HepG2 (cell line): ENCODE measurements around the gene H1-8. TPM values are rescaled to one million over a fixed set of nuclear protein-coding genes. Genes with fewer than 3 reads are reported as not detected.

Experiments
- ARHGAP35 ChIP-seq: sonication (generic); formaldehyde crosslinking; IDR thresholded peaks from 2 replicates; pipeline ENCODE4 v1.9.0; 2022; ENCODE audit warnings: mild to moderate bottlenecking, inconsistent platforms, moderate library complexity, missing genetic modification reagents, borderline replicate concordance
- BORCS8-MEF2B ChIP-seq: sonication (generic); formaldehyde crosslinking; IDR thresholded peaks from 2 replicates; pipeline ENCODE4 v1.8.0; 2022; ENCODE audit warnings: mild to moderate bottlenecking, missing genetic modification reagents
- FOSL1 ChIP-seq: sonication (generic); formaldehyde crosslinking; IDR thresholded peaks from 2 replicates; pipeline ENCODE4 v1.9.0; 2021; ENCODE audit warnings: missing genetic modification reagents, borderline replicate concordance
- FOXA1 ChIP-seq, 2 experiments: fragments of 450-650 bp in 1 of 2; sonication (generic) in 1 of 2; formaldehyde crosslinking in 1 of 2; IDR thresholded peaks; 2 replicates each; pipeline versions ENCODE4 v1.4.0 to v1.6.1; 2016 to 2020; ENCODE audit warnings: missing genetic modification reagents in 1 of 2
- KLF12 ChIP-seq: sonication (generic); formaldehyde crosslinking; IDR thresholded peaks from 2 replicates; pipeline ENCODE4 v1.4.0; 2020; ENCODE audit warnings: missing genetic modification reagents, borderline replicate concordance
- MBD4 ChIP-seq: IDR thresholded peaks from 2 replicates; pipeline ENCODE4 v1.6.1; 2012; ENCODE audit warnings: low read length, inconsistent platforms, borderline replicate concordance
- NFRKB ChIP-seq: fragments of 450-650 bp; IDR thresholded peaks from 2 replicates; pipeline ENCODE4 v1.6.1; 2017
- PAF1 ChIP-seq: IDR thresholded peaks from 2 replicates; pipeline ENCODE4 v1.6.1; 2016; ENCODE audit warnings: missing genetic modification reagents, missing compliant biosample characterization
- POLR2AphosphoS2 ChIP-seq: IDR thresholded peaks from 2 replicates; pipeline ENCODE4 v1.6.1; 2011; ENCODE audit warnings: low read depth, low read length, improper control_type of control experiment
- POLR2G ChIP-seq: fragments of 200-400 bp; formaldehyde crosslinking; IDR thresholded peaks from 2 replicates; pipeline ENCODE4 v1.6.1; 2018; ENCODE audit warnings: mild to moderate bottlenecking, low read depth, low read length, moderate library complexity
- RELA ChIP-seq: sonication (generic); formaldehyde crosslinking; IDR thresholded peaks from 2 replicates; pipeline ENCODE4 v1.4.0; 2020; ENCODE audit warnings: missing genetic modification reagents
- TBX3 ChIP-seq: fragments of 450-650 bp; IDR thresholded peaks from 2 replicates; pipeline ENCODE4 v1.6.1; 2017; ENCODE audit warnings: antibody characterized with exemption, mild to moderate bottlenecking, inconsistent platforms, borderline replicate concordance
- ZFP36 ChIP-seq: fragments of 150-350 bp; IDR thresholded peaks from 2 replicates; pipeline ENCODE4 v1.6.1; 2018; ENCODE audit warnings: borderline replicate concordance, low read length, low read depth; ENCODE audit not compliant: partially characterized antibody
- ZNF121 ChIP-seq: sonication (generic); formaldehyde crosslinking; IDR thresholded peaks from 2 replicates; pipeline ENCODE4 v1.5.0; 2020; ENCODE audit warnings: mild to moderate bottlenecking, missing genetic modification reagents
- ZNF569 ChIP-seq: sonication (generic); formaldehyde crosslinking; IDR thresholded peaks from 2 replicates; pipeline ENCODE4 v1.5.0; 2020; ENCODE audit warnings: mild to moderate bottlenecking, missing genetic modification reagents, moderate library complexity, borderline replicate concordance
- ZNF607 ChIP-seq: sonication (generic); formaldehyde crosslinking; IDR thresholded peaks from 2 replicates; pipeline ENCODE4 v1.5.1; 2020; ENCODE audit warnings: missing genetic modification reagents, mild to moderate bottlenecking, borderline replicate concordance
- polyA plus RNA-seq, 8 experiments: library from polyadenylated mRNA; depleted of rRNA in 3 of 8; stranded (reverse) in 7 of 8; unstranded in 1 of 8; fragments of >200 nt; fragmentation: Illumina TruSeq in 4 of 8; extraction: Trizol in 4 of 8; gene quantifications; 2 replicates each; pipeline versions ENCODE4 v1.2.1 to v1.2.3, GENCODE V29; 2011 to 2016; ENCODE audit warnings: low read depth in 4 of 8, missing spikeins in 1 of 8, mixed read lengths in 1 of 8; ENCODE audit not compliant: insufficient read depth in 1 of 8
- total RNA-seq, 5 experiments: library from RNA; depleted of rRNA; stranded (reverse); fragments of >200 nt; fragmentation: Illumina TruSeq; extraction: Trizol; gene quantifications; 2 replicates each; pipeline ENCODE4 v1.2.3, GENCODE V29; 2016; ENCODE audit warnings: low read depth in 1 of 5
- TF ChIP-seq, protein P1 (sequence below): sonication (generic); formaldehyde crosslinking; IDR thresholded peaks from 2 replicates; pipeline ENCODE4 v1.4.0; 2020; ENCODE audit warnings: missing genetic modification reagents, borderline replicate concordance
- TF ChIP-seq, protein P2 (sequence below): sonication (generic); formaldehyde crosslinking; IDR thresholded peaks from 2 replicates; pipeline ENCODE4 v1.8.0; 2022; ENCODE audit warnings: mild to moderate bottlenecking, missing genetic modification reagents, borderline replicate concordance
- TF ChIP-seq, protein P3 (sequence below): sonication (generic); formaldehyde crosslinking; IDR thresholded peaks from 2 replicates; pipeline ENCODE4 v1.4.0; 2020; ENCODE audit warnings: low read depth, mild to moderate bottlenecking, missing genetic modification reagents

The H1-8 gene
- total and polyA plus RNA-seq, 2 of the 13 experiments (the other 11 are each of a cell fraction or from before 2014, with no cell fraction given): 0.08 TPM; not detected in 1

DNA sequence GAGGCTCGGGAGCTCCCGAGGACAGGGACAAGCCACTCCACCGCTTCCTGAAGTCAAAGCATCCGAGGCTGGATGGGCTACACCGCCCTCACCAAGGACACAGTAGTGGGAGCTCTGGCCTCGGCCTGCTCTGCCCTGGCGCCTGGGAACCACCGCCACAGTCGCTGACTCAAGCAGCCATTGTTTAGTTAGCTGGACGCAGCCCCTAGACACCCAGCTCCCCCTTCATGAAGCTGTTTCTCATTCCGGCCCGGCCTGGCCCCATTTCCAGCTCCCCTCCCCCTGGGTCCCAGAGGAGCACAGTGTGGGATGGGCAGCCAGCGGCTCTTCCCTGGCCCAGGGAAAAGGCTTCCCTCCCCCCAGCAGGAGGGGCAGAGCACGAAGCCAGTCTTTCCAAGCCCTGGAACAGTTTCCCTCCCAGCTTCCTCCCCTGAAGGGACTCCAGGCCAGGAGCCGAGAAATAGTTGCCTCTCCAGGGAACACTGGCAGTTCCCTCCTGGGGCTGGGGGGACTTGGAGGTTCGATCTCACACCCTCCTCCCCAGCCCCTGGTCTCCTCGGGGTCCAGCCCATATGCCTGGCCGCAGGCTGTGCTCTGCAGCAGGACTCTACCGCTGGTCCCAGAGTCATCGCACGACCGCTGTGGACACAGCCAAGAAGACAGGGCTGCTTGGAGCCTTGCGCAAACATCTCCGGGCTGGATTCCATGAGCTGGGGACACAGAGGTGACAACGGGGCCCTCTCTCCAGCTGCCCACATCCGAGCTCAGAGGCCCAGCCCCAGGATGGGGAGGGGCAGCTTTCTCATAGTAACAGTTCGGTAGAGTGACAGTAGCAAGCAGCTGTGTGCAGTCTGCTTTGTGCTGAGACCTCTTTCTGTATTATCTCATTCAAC lies 53.5 kb downstream of the H1-8 start (continued):
- no peak; the same call in 1 of the 2 replicates for TF ChIP-seq FOSL1
- 0 out of 2 replicates have a peak, but pooled peaks have one; percentile 21 for TF ChIP-seq TBX3
- TF ChIP-seq PAF1 (CRISPR knock-in tag): no peak
- no peak for TF ChIP-seq ZNF569
- no peak for TF ChIP-seq POLR2AphosphoS2
- TF ChIP-seq, protein P1, sequence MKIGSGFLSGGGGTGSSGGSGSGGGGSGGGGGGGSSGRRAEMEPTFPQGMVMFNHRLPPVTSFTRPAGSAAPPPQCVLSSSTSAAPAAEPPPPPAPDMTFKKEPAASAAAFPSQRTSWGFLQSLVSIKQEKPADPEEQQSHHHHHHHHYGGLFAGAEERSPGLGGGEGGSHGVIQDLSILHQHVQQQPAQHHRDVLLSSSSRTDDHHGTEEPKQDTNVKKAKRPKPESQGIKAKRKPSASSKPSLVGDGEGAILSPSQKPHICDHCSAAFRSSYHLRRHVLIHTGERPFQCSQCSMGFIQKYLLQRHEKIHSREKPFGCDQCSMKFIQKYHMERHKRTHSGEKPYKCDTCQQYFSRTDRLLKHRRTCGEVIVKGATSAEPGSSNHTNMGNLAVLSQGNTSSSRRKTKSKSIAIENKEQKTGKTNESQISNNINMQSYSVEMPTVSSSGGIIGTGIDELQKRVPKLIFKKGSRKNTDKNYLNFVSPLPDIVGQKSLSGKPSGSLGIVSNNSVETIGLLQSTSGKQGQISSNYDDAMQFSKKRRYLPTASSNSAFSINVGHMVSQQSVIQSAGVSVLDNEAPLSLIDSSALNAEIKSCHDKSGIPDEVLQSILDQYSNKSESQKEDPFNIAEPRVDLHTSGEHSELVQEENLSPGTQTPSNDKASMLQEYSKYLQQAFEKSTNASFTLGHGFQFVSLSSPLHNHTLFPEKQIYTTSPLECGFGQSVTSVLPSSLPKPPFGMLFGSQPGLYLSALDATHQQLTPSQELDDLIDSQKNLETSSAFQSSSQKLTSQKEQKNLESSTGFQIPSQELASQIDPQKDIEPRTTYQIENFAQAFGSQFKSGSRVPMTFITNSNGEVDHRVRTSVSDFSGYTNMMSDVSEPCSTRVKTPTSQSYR (CRISPR knock-in tag): peak; percentile 63; the same call in 1 of the 2 replicates
- no peak for TF ChIP-seq FOXA1 (IDR thresholded peaks at IDR 0.05)
- peak; percentile 90 for TF ChIP-seq FOXA1 (CRISPR knock-in tag; IDR thresholded peaks at IDR 0.05)
- TF ChIP-seq ARHGAP35 (CRISPR knock-in tag): peak; percentile 61; the same call in 1 of the 2 replicates
- TF ChIP-seq, protein P2, sequence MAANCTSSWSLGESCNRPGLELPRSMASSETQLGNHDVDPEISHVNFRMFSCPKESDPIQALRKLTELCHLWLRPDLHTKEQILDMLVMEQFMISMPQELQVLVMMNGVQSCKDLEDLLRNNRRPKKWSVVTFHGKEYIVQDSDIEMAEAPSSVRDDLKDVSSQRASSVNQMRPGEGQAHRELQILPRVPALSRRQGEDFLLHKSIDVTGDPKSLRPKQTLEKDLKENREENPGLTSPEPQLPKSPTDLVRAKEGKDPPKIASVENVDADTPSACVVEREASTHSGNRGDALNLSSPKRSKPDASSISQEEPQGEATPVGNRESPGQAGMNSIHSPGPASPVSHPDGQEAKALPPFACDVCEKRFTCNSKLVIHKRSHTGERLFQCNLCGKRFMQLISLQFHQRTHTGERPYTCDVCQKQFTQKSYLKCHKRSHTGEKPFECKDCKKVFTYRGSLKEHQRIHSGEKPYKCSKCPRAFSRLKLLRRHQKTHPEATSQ (CRISPR knock-in tag): no peak
- TF ChIP-seq ZFP36: no peak
- TF ChIP-seq RELA (CRISPR knock-in tag): no peak
- TF ChIP-seq, protein P3, sequence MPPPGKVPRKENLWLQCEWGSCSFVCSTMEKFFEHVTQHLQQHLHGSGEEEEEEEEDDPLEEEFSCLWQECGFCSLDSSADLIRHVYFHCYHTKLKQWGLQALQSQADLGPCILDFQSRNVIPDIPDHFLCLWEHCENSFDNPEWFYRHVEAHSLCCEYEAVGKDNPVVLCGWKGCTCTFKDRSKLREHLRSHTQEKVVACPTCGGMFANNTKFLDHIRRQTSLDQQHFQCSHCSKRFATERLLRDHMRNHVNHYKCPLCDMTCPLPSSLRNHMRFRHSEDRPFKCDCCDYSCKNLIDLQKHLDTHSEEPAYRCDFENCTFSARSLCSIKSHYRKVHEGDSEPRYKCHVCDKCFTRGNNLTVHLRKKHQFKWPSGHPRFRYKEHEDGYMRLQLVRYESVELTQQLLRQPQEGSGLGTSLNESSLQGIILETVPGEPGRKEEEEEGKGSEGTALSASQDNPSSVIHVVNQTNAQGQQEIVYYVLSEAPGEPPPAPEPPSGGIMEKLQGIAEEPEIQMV (CRISPR knock-in tag): no peak; the same call in 1 of the 2 replicates
- 0 out of 2 replicates have a peak, but pooled peaks have one; percentile 7 for TF ChIP-seq KLF12 (CRISPR knock-in tag)
- peak; percentile 73 for TF ChIP-seq POLR2G
- TF ChIP-seq ZNF607 (CRISPR knock-in tag): no peak; the same call in 1 of the 2 replicates
- peak; percentile 72; the same call in 1 of the 2 replicates for TF ChIP-seq BORCS8-MEF2B (CRISPR knock-in tag)
- TF ChIP-seq ZNF121: peak; percentile 42; the same call in 1 of the 2 replicates
- TF ChIP-seq MBD4: no peak
- no peak for TF ChIP-seq NFRKB
- TF ChIP-seq, all 625 proteins: peak for 223
